BJ (cell line): Measurements from ENCODE around the gene NFE2L2. TPM values are rescaled to one million over a fixed set of nuclear protein-coding genes. Genes with fewer than 3 reads are reported as not detected.

Experiments used
- CTCF ChIA-PET: fragments of 350-600 bp; formaldehyde crosslinking; extraction: SDS; loops from one replicate; lab custom pipeline; 2021; ENCODE audit warnings: antibody characterized with exemption, inconsistent platforms; lab: Yijun Ruan, JAX
- POLR2A ChIA-PET: fragments of 300-600 bp; sonication (Branson Sonifier 250); formaldehyde crosslinking; extraction: SDS; loops from one replicate; lab custom pipeline; 2021; ENCODE audit warnings: antibody characterized with exemption; lab: Charles Lee
- DNase-seq: peaks from one replicate; pipeline ENCODE4 v3.0.0-alpha.2; 2011; ENCODE audit warnings: low read depth
- H3K27me3 ChIP-seq: 2 replicates; pipeline ENCODE4 v1.6.0; 2011; ENCODE audit warnings: low read length; ENCODE audit not compliant: control insufficient read depth, insufficient read depth
- H3K36me3 ChIP-seq: 2 replicates; pipeline ENCODE4 v1.5.1; 2011; ENCODE audit warnings: low read length; ENCODE audit not compliant: control insufficient read depth, insufficient read depth
- H3K4me3 ChIP-seq: 2 replicates; pipeline ENCODE4 v1.5.1; 2011; ENCODE audit warnings: low read depth, mild to moderate bottlenecking, control low read depth, low read length
- polyA plus RNA-seq: library from polyadenylated mRNA; depleted of rRNA; stranded (reverse); fragments of >200 nt; gene quantifications from 2 replicates; pipeline ENCODE4 v1.2.3, GENCODE V29; 2011
- TF ChIP-seq, protein P1 (sequence below): IDR thresholded peaks from 2 replicates; pipeline ENCODE4 v1.5.1; 2011; ENCODE audit warnings: low read depth, mild to moderate bottlenecking, control low read depth, inconsistent platforms, low read length, moderate library complexity; ENCODE audit not compliant: insufficient read depth

NFE2L2 gene
- polyA plus RNA-seq, 1 experiment = 109 TPM

- ChIA-PET POLR2A (no interaction called here), CTCF (interaction anchor here (1.1 to 4.3 kb wide), 7 partner anchors 16 to 150 kb away, joined by 4 to 59 read pairs (median 16); no protein-coding TSS in a partner anchor)
- Histone ChIP-seq H3K27me3 (no peaks in the 10 kb centered on the region), H3K36me3 (no peaks in the 10 kb centered on the region), H3K4me3 (no peak overlapping the region)
- TF ChIP-seq, protein P1, sequence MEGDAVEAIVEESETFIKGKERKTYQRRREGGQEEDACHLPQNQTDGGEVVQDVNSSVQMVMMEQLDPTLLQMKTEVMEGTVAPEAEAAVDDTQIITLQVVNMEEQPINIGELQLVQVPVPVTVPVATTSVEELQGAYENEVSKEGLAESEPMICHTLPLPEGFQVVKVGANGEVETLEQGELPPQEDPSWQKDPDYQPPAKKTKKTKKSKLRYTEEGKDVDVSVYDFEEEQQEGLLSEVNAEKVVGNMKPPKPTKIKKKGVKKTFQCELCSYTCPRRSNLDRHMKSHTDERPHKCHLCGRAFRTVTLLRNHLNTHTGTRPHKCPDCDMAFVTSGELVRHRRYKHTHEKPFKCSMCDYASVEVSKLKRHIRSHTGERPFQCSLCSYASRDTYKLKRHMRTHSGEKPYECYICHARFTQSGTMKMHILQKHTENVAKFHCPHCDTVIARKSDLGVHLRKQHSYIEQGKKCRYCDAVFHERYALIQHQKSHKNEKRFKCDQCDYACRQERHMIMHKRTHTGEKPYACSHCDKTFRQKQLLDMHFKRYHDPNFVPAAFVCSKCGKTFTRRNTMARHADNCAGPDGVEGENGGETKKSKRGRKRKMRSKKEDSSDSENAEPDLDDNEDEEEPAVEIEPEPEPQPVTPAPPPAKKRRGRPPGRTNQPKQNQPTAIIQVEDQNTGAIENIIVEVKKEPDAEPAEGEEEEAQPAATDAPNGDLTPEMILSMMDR = no peak
- no peak for DNase-seq
Observed at GRCh38 chr2:177265824-177266817, 1.6 kb upstream of the NFE2L2 start.

GRCh38 chr2:177264209-177264692 is 276 bp downstream of the NFE2L2 start:
- no peak for DNase-seq
- POLR2A ChIA-PET = interaction anchor here (0.6 to 1.4 kb wide), 2 partner anchors 34 to 100 kb away, joined by 3 read pairs; no protein-coding TSS in a partner anchor
- H3K36me3 ChIP-seq = no peaks in the 10 kb centered on the region
- H3K4me3 ChIP-seq = peak overlapping the region; percentile 88
- CTCF ChIA-PET = interaction anchor here (0.5 to 4.3 kb wide), 26 partner anchors 10 to 1918 kb away, joined by 3 to 59 read pairs (median 4); no protein-coding TSS in a partner anchor
- H3K27me3 ChIP-seq = no peaks in the 10 kb centered on the region
- TF ChIP-seq, protein P1 = no peak

DNA sequence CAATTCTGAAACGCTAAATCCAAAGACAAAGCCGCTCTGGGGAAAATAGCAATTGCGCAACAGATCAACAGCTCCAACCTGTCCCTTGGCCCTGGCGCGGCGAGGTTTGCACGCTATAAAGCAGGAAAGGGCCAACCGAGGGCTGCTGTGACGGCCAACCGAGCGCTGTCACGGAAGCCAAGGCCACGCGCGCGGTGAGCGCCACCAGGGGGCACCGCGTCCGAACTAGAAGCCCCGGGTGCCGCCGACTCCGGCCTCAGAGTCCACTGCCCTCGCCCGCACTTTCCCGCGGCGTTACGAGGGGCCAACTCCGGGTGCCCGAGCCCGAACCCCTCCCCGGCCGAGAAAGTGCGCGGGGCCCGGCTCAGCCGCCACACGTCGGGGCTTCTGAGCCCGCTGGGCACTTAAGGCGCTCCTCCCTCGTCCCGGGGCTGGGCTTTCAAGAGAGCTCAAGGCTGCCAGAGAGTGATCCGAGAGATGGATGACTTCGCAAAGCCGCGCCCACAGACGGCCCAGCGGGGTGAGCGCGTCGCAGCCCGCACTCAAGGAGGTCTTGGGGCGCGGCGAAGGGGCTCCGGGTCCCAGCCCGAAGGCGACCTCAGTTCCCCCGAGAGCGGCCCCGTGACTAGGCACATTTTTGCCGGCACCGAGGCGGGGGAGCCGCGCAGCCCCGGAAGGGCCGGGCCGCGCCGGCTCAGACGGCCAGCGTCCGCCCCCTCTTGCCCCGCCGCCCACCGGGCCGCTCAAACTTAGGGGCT is 897 bp downstream of the NFE2L2 start:
- H3K4me3 ChIP-seq = peak overlapping the region; percentile 88
- H3K36me3 ChIP-seq = no peaks in the 10 kb centered on the region
- TF ChIP-seq, protein P1 = peak; percentile 91
- DNase-seq = peak; percentile 78
- H3K27me3 ChIP-seq = no peaks in the 10 kb centered on the region
- ChIA-PET CTCF (interaction anchor here (0.5 to 4.3 kb wide), 31 partner anchors 9 to 1918 kb away, joined by 3 to 59 read pairs (median 4); no protein-coding TSS in a partner anchor), POLR2A (interaction anchor here (0.6 to 1.4 kb wide), 6 partner anchors 17 to 99 kb away, joined by 3 to 15 read pairs (median 3); no protein-coding TSS in a partner anchor)

DNA sequence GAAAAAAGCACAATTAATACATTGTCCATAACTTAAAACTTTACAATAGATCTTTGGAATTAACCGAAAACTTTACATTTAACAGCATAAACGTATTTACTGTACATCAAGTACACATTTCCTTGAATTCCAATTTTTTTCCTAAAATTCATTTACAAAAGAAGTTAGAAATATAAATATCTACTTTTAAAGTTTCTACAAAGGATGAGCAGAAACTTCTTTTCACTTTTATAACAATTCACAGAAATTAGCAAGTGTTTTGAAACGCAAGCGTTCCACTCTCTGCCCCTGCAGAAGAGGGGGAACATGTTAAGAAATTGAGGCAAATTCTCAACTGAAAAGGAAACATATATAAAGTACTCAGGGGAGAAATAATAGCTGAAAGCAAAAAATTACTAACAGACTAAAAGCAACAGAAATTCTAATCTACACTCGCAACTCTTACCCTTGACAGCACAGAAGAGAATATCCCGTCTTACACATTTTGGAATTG is 1.5 kb downstream of the NFE2L2 start:
- Histone ChIP-seq H3K36me3 (no peaks in the 10 kb centered on the region; the same call in 1 of the 2 replicates), H3K27me3 (no peaks in the 10 kb centered on the region), H3K4me3 (peak overlapping the region; percentile 88)
- CTCF ChIA-PET = interaction anchor here (0.6 to 4.3 kb wide), 23 partner anchors 8 to 501 kb away, joined by 3 to 59 read pairs (median 4); no protein-coding TSS in a partner anchor
- TF ChIP-seq, protein P1 = no peak
- no peak for DNase-seq
- POLR2A ChIA-PET = interaction anchor here (0.6 to 1.4 kb wide), 5 partner anchors 17 to 99 kb away, joined by 3 to 15 read pairs (median 3); no protein-coding TSS in a partner anchor
